NCI-H2171 (cell line): ENCODE data around the gene FUT7.
A peak's percentile ranks its signal among the peaks of the same experiment; 100 is the strongest.
"Not testable (repeated sequence)": the region's sequence is repeated elsewhere in the genome, so short reads cannot be mapped to it uniquely, and the experiment has no call there.

ENCODE experiments used
- DNase-seq: peaks from one replicate; lab custom pipeline; 2025; lab: John Stamatoyannopoulos, UW

FUT7 gene

GRCh38 chr9:137049544-137050449 is 17.9 kb upstream of the FUT7 start:
- peak; percentile 55 for DNase-seq

- no peak for DNase-seq
Observed at GRCh38 chr9:137048655-137049543, 17.0 kb upstream of the FUT7 start.

- DNase-seq, result peak; percentile 86
Observed at GRCh38 chr9:137046088-137046787, 14.3 kb upstream of the FUT7 start, which contains the start of gene NPDC1. NPDC1 (minus strand) TSS chr9:137046177; CDS start chr9:137045989, 188 bp downstream.

DNA sequence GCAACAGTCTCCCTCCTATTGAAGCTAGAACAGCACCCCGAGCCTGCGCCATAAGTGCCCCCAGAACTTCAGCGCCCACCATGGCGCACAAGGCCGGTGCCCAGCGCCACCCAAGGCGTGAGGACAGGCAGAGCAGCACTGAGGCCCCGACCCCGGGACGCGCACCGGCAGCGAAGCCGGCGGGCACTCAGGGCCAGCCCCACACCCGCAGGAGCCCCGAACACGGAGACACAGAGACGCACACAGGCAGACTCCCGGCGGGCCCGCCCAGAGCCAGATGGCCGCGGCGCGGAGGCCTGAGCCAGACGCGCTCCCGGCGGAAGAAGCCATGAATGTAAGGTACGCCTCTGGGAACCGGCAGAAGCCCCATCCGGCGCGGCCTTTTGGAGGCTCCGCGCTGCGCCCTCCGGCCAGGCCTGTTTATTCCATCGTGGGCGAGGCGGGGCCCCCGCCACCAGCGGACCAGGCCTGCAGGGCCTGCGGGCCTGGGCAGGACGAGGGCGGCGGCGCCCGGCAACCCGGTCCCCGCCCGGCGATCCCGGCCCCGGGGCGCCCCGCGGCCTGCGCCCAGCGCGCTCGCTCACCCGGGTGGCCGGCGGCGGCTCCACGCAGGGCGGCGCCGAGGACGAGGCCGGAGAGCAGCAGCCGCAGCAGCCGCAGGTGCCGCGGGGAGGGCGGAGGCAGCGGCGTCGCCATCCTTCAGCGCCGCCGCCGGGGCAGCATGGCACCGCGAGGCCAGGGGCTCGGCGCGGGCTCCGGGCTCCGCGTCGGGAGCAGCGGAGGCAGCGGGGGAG is 13.6 kb upstream of the FUT7 start:
- peak; percentile 82 for DNase-seq

DNA sequence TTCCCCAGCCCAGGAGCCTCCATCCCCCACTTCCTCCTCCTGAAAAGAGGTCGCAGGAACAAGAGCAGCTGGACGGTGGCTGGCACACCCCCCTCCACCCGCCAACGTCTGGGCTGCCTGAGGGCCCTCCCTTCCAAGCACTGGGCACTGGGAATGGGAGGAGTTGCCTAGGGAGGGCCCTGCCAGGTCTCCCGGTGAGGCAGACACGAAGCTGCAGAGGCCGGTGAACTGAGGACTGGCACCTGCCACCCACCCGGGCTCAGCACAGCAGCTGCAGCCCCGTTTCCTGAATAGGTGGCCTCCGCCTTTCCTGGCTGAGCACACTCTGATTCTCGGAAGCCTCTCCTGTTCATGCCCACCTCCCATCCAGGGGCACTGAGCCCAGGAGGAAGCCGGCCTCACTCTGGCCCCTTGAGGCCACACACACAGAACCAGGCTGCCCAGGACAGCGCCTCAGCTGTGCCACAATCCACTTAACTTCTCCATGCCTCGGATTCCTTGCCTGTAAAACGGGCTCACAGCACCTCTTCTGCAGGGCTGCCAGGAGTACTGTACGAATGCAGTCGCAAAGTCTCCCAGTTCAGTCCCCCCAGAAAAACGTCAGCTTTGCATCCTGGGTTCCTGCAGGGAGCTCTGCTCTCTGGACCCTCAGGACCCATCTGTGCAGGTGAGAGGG is 12.8 kb upstream of the FUT7 start:
- no peak for DNase-seq

- no peak for DNase-seq
Observed at GRCh38 chr9:137044037-137044436, 12.1 kb upstream of the FUT7 start.

DNA sequence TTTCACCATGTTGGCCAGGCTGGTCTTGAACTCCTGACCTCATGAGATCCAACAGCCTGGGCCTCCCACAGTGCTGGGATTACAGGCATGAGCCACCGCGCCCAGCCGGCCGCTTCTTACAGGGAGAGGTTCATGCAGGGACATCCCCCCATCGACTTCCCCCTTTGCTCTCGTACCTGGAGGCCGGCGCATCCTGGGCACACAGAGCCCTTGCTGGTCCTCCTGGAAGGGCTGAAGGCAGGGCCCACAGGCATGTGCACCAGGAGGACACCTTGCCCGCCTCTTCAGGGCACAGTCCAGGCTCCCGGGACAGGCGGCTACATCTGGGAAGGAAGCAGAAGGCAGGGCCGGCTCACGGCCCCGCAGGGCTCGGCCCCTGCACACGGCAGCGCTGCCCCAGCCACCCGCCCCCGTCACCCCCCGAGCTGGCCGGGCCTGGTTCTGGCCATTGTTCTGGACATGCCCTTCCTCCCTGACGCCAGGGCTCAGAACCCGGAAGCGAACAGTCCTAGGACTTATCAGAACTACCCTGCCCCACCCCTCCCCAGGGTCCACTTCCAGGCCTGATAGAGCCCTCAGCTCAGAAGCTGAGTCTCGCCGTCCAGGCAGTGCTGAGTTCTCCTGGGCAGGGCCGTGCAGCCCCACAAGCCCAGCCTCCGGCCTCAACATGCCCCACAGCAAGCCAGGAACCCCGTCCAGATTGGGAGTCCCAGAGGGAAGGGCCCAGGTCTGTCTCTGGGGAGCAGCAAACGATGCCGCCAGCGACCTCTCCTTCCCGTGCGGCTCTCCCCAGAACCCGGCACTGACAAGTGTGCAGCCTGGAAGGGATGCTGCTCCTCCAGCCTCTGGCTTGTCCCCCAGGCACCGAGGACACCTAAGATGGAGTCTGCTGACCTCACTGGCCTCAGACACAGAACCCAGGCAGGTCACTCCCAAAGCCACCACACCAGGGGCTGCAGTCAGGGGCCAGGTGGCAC is 11.2 kb upstream of the FUT7 start:
- DNase-seq, result no peak

DNA sequence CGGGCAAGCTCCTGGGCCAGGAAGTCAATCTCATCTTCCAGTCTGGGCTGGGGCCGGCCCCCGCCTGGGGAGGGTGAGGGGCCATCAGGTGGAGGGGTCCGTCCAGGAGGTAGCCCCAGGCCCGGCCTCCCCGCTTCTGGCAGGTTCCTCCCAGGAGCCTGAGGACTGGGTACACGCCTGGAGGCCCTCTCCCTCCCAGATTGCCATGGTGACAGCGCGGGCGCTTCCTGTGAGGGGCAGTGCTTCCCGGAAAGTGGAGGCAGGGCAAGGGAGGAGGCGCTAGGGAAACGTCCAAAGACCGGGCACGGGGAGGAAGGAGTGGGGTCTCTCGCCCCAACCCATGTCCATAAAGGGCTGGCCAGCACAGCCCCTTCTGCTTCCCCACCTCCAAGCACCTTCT is 9.2 kb upstream of the FUT7 start:
- DNase-seq, result no peak

DNA sequence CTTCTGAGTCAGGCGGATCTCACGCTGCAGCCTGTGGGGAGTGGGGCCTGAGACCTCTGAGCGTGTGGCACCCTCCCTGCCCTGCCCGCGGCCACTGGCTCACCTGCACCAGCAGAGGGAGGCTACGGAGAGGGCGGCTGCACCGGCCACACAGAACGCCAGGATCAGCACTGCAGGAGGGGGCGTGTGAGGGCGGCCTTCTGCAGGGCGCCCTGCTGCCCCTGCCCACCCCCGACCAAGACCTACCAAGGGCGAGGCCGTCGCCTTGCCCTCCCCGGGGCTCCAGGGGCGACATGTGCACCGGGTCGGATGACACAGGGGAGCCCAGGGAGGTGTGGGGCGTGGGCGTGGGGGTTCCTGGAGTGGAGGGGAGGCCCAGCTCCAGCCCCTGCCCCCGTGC is 8.7 kb upstream of the FUT7 start:
- no peak for DNase-seq

- DNase-seq, result no peak
Observed at GRCh38 chr9:137039611-137040366, 7.9 kb upstream of the FUT7 start.

DNA sequence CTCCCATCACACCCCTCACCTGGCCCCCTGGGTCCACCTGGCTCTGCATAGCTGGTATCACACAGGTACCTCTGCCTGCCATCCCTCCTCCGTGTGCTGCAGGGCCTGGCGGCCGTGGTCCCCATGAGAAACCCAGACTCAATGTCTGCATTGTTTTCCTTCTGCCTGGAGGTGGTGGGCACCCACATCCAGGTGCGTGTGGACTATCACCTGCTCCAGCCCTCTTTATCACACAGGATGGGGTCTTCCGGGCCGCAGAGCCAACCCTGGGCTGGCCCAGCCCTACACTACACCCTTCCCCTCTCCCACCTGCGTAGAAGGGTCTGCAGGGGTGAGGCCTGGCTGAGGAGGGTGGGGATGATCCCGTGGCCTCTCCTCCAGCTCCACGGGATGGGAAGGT is 7.0 kb upstream of the FUT7 start:
- no peak for DNase-seq

- no peak for DNase-seq
Observed at GRCh38 chr9:137037483-137037882, 5.6 kb upstream of the FUT7 start.

- DNase-seq, result no peak
Observed at GRCh38 chr9:137037035-137037434, 5.1 kb upstream of the FUT7 start.

DNA sequence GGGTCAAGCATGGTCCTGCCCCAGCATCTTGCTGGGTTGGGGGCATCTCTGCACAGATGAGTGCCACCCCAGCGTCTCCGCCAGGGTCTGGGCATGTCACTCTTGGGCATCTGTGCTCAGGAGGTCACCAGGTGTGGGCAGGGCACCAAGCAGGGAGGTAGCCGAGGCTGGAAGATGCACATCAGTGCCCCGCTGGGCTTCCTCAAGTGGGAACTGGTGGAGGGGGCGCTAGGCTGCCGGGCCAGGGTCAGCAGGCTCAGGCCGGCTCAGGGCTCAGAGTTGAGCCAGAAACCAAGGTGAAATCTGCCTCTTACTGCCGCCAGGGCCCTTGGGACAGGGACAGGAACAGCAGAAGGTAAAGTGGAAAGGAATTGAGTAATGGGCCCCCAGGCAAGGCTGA is 4.0 kb upstream of the FUT7 start:
- no peak for DNase-seq

- DNase-seq, result no peak
Observed at GRCh38 chr9:137035507-137035834, 3.6 kb upstream of the FUT7 start.

DNA sequence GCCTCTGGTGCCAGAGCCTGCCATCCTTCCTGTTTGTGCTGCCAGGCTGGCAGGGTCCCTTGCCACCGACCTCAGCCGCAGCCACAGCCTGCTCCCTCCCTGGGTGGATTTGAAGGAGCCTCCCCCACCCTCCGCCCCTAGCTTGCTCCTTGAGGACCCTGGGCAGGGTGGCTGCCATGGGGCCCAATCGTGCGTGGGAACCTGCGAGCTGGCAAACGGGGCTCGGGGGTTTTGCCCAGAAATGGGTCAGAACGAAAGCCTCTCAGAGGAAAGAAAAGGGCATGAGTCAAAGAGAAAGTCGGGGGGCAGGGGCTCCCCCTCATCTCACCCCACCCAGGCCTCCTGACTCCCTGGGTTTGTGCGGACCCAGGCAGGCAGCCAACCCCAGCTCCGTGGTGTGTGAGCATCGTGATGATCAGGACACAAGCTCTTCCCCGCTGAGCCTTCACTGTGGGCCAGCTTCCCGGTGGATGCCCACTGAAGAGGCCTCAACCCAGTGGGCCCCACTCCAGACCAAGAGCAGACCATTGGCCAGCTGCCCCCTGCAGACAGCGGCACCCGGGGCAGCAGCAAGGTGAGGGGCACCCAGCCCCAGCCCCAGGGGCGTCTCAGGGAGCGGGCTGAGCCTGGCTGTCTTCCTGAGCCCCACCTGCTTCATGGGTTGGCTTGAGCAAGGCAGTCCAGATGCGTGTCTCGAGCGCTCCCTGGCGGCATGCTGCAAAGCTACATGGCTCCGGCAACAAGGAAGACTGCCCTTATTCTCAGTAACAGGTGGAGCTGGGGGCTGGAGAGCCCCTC is 3.0 kb upstream of the FUT7 start:
- peak; percentile 90 for DNase-seq

- no peak for DNase-seq
Observed at GRCh38 chr9:137034039-137034708, 2.3 kb upstream of the FUT7 start.

DNA sequence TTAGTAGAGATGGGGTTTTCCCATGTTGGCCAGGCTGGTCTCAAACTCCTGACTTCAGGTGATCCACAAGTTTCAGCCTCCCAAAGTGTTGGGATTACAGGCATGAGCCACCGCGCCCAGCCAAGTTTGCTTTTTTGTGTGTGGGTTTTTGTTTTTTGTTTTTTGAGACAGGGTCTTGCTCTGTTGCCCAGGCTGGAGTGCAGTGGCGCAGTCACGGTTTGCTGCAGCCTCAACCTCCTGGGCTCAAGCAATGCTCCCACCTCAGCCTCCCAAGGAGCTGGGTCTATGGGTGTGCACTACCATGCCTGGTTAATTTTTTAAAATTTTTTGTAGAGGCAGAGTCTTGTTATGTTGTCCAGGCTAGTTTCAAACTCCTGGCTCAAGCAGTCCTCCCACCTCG is 1.6 kb upstream of the FUT7 start:
- DNase-seq, result not testable (repeated sequence)
